GM19397 (cell line): ENCODE data around the gene GPC3.
"Not testable (repeated sequence)": the region's sequence is repeated elsewhere in the genome, so short reads cannot be mapped to it uniquely, and the experiment has no call there.

Experiments used
- ATAC-seq: cut with Tn5 transposase; IDR thresholded peaks from one replicate; pipeline ENCODE4 v1.9.1; 2021; ENCODE audit warnings: mild to moderate bottlenecking, moderate library complexity; ENCODE audit not compliant: unreplicated experiment

Gene GPC3

GRCh38 chrX:133985164-133985966 is at the start of gene GPC3:
TSS of gene GPC3 (minus strand) at chrX:133985594.
- ATAC-seq: peak; percentile 77

DNA sequence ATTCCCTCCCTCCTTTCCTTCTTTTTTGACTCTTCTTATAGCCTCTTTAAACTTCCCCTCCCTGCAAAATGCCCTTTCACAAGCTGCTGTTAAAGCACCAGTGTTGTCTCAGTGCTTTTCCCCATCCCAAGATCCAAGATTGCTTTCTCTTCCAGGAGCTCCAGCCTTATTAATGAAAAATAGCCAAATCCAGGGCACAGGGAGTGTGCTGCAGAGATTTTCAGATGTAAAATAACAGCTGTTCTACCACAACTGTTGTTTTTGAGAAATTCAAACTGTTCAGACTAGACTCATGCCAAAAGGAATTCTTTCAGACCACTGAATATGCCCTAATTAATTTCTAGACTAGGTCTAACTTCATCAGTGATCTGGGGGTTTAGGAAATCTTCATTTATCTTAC is 47.0 kb upstream of the GPC3 start:
- ATAC-seq: no peak

GRCh38 chrX:134026565-134027311 is 41.3 kb upstream of the GPC3 start:
- ATAC-seq: no peak

DNA sequence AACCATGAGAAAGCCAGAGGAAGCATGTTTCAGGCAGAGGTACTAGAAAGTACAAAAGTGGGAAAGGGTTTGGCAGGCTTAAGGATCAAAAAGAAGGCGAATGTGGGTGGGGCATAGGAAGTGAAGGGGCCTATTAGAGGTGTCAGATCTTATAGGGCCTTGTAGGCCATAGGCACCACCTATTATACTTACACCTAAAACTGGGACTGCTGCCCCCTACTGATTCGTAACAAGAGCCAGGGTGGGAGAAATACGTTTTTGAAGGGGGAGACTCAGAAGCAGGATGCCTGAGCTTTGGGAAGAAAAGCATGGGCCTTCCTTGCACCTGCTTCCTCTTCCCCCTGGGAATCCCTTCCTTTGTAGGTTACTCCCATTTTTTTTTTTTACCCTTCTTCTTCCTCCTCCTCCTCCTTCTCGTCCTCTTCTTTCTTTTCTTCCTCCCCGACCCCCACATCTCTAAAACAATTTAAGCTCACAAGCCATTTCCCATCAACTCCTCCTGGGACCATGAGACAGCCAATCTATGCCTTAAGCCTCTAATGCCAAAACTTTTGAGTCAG is 40.7 kb upstream of the GPC3 start:
- no peak for ATAC-seq

- no peak for ATAC-seq
These were observed 39.4 kb upstream of the GPC3 start for GRCh38 chrX:134024686-134025377.

- ATAC-seq: no peak
These were observed 38.5 kb upstream of the GPC3 start for GRCh38 chrX:134023851-134024281.

- ATAC-seq: no peak
These were observed 35.5 kb upstream of the GPC3 start for GRCh38 chrX:134020910-134021309.

DNA sequence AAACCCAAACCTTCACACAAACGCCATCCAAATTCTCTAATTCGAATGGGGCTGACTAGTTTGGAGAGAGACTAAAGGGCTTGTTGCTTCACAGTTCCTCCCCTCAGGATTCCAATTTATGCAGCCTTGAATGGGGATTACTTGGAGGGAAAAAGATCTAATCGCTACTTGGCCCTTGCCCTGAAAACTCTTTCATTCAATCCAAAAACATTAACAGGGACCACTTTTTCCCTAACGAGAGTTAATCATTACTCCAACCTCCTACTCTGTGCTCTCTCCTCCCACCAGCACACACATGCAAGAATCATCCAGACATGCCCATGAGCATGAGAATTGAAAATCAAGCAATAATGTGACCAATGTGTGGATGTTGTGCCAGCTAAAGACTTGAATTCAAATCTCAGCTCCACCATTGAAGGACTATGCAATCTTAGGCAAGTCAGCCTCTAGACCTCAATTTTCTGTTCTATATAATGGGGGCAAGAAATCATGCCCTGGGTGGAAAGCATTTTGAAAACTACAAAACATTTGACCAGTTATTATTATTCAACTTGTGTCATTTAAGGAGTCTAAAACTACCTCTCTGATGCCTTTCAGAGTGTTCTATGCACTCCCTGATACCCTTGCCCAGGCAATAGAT is 34.3 kb upstream of the GPC3 start:
- no peak for ATAC-seq

DNA sequence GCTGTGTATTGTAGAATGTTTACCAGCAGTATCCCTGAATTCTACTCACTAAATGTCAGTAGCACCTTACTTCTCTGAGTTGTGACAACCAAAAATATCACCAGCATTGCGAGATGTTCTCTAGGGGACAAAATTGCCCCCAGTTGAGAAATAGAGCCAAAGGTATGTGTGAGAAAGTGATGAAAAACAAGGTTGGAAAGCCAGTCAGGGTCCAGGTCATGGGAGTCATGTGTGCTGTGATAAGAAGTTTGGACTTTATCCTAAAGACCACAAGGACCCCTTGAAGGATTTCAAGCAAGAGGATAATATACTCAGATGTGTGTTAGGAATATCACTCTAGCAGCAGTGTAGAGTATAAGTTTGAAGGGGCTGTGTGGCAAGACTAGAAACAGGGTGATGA is 30.9 kb upstream of the GPC3 start:
- ATAC-seq: not testable (repeated sequence)

- ATAC-seq: not testable (repeated sequence)
These were observed 30.1 kb upstream of the GPC3 start for GRCh38 chrX:134015510-134015909.

DNA sequence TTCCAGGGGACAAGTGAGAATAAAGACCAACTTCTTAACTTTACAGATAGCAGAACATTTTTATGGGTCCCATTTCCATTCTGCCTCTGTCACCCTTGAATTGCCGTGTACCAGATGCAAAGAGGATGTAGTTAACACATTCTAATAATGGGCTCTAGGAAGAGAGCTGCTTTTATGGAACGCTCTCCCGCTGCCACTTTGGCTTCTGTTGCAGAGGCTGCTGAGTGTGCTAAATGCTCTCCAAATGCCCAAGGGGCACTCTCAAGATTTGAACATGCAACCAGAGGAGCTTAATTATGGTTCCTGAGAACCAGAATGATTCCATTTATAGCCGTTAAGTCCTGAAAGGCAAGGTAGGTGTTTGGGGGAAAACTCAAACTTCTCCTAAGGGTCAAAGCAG is 28.1 kb upstream of the GPC3 start:
- no peak for ATAC-seq

GRCh38 chrX:134013092-134013497 is 27.7 kb upstream of the GPC3 start:
- no peak for ATAC-seq

- ATAC-seq: no peak
These were observed 25.3 kb upstream of the GPC3 start for GRCh38 chrX:134010690-134011089.

- ATAC-seq: no peak
These were observed 22.3 kb upstream of the GPC3 start for GRCh38 chrX:134007716-134008115.

- ATAC-seq: no peak
These were observed 21.2 kb upstream of the GPC3 start for GRCh38 chrX:134006484-134007161.

DNA sequence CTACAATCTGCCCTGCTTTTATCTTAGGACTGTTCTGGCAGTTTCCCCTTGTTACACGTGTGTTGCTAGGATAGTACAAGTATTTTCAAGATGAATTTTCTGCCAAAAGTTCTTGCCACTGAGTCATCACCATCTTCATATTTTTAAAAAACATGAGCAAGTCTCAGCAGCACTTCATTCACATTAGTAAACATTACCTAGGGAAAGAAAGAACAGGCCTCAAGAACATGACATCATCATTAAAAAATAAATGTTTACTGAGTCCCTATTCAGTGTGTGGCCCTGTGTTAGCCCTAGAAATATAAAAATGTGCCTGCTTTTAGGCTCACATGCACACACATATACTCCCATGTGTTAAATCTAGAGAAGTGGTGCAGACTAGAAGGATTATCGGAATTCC is 18.7 kb upstream of the GPC3 start:
- no peak for ATAC-seq

- ATAC-seq: no peak
These were observed 17.7 kb upstream of the GPC3 start for GRCh38 chrX:134002921-134003615.

- ATAC-seq: no peak
These were observed 15.2 kb upstream of the GPC3 start for GRCh38 chrX:134000260-134001245.
